ENCODE results near the gene SLC1A1. TPM values are rescaled to one million over a fixed set of nuclear protein-coding genes. Genes with fewer than 3 reads are reported as not detected.
A peak's percentile ranks its signal among the peaks of the same experiment; 100 is the strongest.
"Not testable (repeated sequence)": the region's sequence is repeated elsewhere in the genome, so short reads cannot be mapped to it uniquely, and the experiment has no call there.

Gene SLC1A1
- total and polyA plus RNA-seq, 7 donors, result 3.3 to 7.5 (median 5.2) TPM

- TF ChIP-seq POLR2AphosphoS5 (IDR thresholded peaks at IDR 0.05) (peak in 2 of 4 donors; percentile 30 to 45), EP300 (IDR thresholded peaks at IDR 0.05) (peak in 1 of 4 donors; percentile 46), POLR2A (IDR thresholded peaks at IDR 0.05) (no peak), CTCF (IDR thresholded peaks at IDR 0.05) (no peak)
- WGBS, 2 donors, result 62 to 81% methylated on average over 11 of the region's 11 CpGs
- intact Hi-C loops (cut with DNase I), result loop anchor here (5.0 kb wide), 1 partner anchor 104 kb away; the partner anchor contains the start of gene SLC1A1
Observed at GRCh38 chr9:4596165-4596922, 106.1 kb downstream of the SLC1A1 start.

GRCh38 chr9:4600368-4600767 lies 110.1 kb downstream of the SLC1A1 start:
- 59 to 88% methylated on average over 1 of the region's 1 CpG for WGBS, 2 donors
- no peak overlapping the region for H3K27ac ChIP-seq
- intact Hi-C loops (cut with DNase I), result no loop called here

More at GRCh38 chr9:4596165-4596922, 106.1 kb downstream of the SLC1A1 start:
- no peak for DNase-seq
- no peaks in the 10 kb centered on the region for H3K27me3 ChIP-seq
- H3K9me3 ChIP-seq, result no peaks in the 10 kb centered on the region
- H3K4me3 ChIP-seq, result no peak overlapping the region
- peak overlapping the region; percentile 31 to 52 (median 36) for H3K27ac ChIP-seq
- H3K36me3 ChIP-seq, result no peaks in the 10 kb centered on the region
- H3K4me1 ChIP-seq, result peaks cover 0 to 34% (median 20%) of the 10 kb centered on the region in 4 donors

GRCh38 chr9:4603830-4604229 lies 113.6 kb downstream of the SLC1A1 start:
- intact Hi-C loops (cut with DNase I), result no loop called here
- no peaks in the 10 kb centered on the region for H3K27me3 ChIP-seq
- DNase-seq, result no peak
- no peaks in the 10 kb centered on the region for H3K4me1 ChIP-seq
- no peak overlapping the region for H3K4me3 ChIP-seq
- no peaks in the 10 kb centered on the region for H3K36me3 ChIP-seq
- TF ChIP-seq POLR2A (IDR thresholded peaks at IDR 0.05) (no peak), POLR2AphosphoS5 (IDR thresholded peaks at IDR 0.05) (no peak), CTCF (IDR thresholded peaks at IDR 0.05) (no peak), EP300 (IDR thresholded peaks at IDR 0.05) (no peak)
- H3K9me3 ChIP-seq, result no peaks in the 10 kb centered on the region
- H3K27ac ChIP-seq, result no peak overlapping the region
- WGBS, 2 donors, result 89 to 94% methylated on average over 5 of the region's 5 CpGs

More at GRCh38 chr9:4600368-4600767, 110.1 kb downstream of the SLC1A1 start:
- Histone ChIP-seq H3K4me3 (no peak overlapping the region), H3K36me3 (no peaks in the 10 kb centered on the region), H3K4me1 (peaks cover 0 to 31% (median 12%) of the 10 kb centered on the region in 4 donors), H3K27me3 (no peaks in the 10 kb centered on the region), H3K9me3 (no peaks in the 10 kb centered on the region)
- DNase-seq, result no peak
- TF ChIP-seq CTCF (IDR thresholded peaks at IDR 0.05) (no peak), POLR2AphosphoS5 (IDR thresholded peaks at IDR 0.05) (no peak), EP300 (IDR thresholded peaks at IDR 0.05) (no peak), POLR2A (IDR thresholded peaks at IDR 0.05) (no peak)

- DNase-seq, result no peak
- TF ChIP-seq EP300 (IDR thresholded peaks at IDR 0.05), result no peak
- TF ChIP-seq CTCF (IDR thresholded peaks at IDR 0.05), result peak in 3 of 4 experiments; percentile 18 to 66 (median 47)
- H3K36me3 ChIP-seq, result no peaks in the 10 kb centered on the region
- H3K27ac ChIP-seq, result no peak overlapping the region
- H3K4me1 ChIP-seq, result no peaks in the 10 kb centered on the region
- H3K9me3 ChIP-seq, result no peaks in the 10 kb centered on the region
- no peak overlapping the region for H3K4me3 ChIP-seq
- no peaks in the 10 kb centered on the region for H3K27me3 ChIP-seq
- intact Hi-C loops (cut with DNase I), result no loop called here
Observed at GRCh38 chr9:4604678-4605095, 114.4 kb downstream of the SLC1A1 start.

GRCh38 chr9:4606033-4606432 lies 115.8 kb downstream of the SLC1A1 start:
- H3K4me3 ChIP-seq; intact Hi-C loops (cut with DNase I); H3K9me3 ChIP-seq; H3K27me3 ChIP-seq; H3K36me3 ChIP-seq; H3K27ac ChIP-seq; DNase-seq; H3K4me1 ChIP-seq: not testable (repeated sequence)
- WGBS, 2 donors, result 74 to 76% methylated on average over 11 to 15 of the region's 15 CpGs

Data from sigmoid colon (tissue), 7 donors.